HG03575 (cell line): ENCODE measurements around the gene MRPL16.
"Not testable (repeated sequence)": the region's sequence is repeated elsewhere in the genome, so short reads cannot be mapped to it uniquely, and the experiment has no call there.

ENCODE experiments used
- ATAC-seq: cut with Tn5 transposase; IDR thresholded peaks from one replicate; pipeline ENCODE4 v1.9.1; 2021; ENCODE audit not compliant: unreplicated experiment, insufficient number of reproducible peaks, low FRiP score; ENCODE audit errors: extremely low read depth

Gene MRPL16

DNA sequence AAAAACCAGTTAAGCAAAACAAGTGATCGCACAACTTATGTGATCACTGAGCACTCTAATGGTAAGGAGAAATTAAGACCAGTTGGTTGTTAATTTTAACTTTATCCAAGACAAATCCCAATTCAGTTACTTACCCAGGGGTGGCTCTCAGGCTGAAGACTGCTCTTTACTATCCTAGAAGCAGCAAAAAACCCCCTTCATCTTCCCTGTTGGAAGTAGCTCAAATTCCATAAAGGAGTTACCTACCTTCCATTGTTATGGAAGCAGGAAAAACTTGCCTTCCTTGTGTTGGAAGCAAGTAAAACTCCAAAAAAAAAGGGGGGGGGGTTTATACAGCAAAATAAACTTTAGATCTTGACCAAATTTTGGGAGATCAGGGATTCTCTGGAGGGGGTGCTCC lies 5.2 kb upstream of the MRPL16 start:
- no peak for ATAC-seq

DNA sequence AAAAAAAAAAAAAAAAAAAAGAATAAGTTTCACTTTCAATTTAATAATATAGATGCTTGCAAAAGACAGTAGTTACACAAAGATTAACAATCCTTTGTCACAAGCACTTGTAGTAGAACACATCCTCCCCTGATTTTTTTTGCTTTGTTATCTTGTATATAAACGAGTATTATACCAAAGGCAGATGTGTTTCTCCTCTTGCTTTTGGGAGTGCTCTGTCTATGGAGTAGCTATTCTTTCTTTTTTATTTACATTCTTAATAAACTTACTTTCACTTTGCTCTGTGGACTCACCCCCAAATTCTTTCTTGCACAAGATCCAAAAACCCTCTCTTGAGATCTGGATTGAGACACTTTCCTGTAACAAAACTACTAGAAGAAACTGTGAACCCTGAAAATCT lies 3.4 kb upstream of the MRPL16 start:
- no peak for ATAC-seq

DNA sequence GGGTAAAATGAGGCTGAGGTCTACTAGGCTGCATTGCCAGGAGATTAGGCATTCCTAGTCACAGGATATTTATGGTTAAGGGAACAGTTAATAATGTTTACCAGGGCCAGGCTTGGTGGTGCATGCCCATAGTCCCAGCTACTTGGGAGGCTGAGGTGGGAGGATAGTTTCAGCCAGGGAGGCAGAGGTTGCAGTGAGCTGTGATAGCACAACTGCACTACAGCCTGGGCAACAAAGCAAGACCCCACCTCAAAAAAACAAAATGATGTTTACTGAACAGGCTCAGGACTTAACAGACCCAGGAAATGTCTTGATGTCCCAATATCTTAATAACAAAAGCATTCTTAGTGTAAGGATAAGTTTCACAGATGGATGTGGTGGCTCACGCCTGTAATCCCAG lies 2.8 kb upstream of the MRPL16 start:
- no peak for ATAC-seq

DNA sequence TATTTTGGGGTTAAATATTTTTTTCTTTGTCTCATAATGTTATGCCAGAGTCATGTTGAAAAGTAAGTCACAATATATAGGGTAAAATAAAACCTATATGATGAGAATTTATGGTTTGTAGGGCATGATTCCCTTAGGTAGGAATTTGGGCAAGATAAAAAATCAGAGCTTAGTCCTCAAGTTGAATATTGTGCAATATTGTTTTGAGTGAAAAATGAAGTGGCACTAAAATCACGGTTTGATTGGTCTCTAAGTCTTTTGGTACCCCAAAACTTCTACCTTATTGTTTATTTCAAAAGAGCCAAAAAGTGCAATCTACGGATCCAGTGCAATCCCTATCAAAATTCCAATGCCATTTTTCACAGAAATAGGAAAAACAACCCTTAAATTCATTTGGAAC lies 1.6 kb upstream of the MRPL16 start:
- ATAC-seq: no peak

DNA sequence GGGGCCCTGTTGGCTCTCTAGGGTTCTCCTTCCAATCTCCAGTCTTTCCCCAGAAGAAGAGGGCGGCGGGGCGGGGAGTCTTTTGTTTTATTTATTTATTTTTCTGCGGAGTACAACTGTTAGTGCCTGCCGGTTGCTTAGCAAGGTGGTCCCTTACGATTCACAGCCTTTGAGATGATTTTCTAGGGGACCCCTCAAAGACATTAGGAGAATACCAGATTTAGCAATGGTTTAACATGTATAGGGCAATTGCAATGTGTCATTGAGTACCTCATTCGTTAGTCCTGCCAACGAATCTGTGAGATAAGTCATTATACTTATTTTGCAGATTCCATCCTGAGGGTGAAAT lies 307 bp upstream of the MRPL16 start:
- no peak for ATAC-seq

DNA sequence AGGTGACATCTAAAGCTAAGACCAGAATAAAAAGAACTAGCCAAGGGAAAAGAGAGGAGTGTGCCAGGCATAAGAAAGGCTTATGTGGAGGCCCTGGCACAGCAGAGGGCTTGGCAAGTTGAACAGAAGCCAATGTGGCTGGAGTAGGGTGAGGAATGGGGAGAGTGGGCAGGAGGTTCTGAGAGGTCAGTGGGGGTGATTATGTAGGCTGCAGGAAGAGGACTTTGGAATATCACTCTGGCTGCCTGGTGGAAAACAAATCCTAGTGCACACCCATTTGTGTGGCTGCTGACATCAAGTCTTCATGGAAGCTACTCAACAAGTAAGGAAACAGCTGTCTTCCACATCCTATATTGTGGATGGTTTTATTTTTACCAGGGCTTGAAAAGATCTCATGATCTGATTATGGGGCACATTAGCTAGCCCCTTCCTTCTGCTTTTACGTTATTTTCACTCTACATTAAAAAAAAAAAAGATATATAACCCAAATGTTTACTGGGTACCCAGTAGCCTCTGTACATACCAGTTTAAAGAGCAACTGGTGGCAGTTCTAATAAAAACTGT lies 3.4 kb downstream of the MRPL16 start:
- no peak for ATAC-seq

DNA sequence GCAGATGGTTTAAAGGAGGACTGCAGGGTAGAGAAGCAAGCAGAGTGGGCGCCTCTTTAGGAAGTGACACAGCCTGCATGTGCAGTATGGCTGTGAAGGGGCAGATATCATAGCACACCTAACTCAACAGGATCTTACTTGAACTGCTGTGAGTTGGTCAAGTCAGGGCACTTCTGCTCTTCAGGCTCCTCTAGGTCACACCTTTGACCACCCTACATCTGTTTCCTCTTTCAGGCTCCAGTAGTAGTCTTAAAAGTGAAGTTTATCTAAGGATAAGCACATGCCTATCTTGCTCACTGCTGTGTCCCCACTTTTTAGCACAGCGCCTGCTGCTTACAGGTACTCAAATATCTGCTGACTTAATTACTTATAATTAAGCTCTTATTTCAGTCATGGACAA lies 6.5 kb downstream of the MRPL16 start:
- ATAC-seq: no peak

DNA sequence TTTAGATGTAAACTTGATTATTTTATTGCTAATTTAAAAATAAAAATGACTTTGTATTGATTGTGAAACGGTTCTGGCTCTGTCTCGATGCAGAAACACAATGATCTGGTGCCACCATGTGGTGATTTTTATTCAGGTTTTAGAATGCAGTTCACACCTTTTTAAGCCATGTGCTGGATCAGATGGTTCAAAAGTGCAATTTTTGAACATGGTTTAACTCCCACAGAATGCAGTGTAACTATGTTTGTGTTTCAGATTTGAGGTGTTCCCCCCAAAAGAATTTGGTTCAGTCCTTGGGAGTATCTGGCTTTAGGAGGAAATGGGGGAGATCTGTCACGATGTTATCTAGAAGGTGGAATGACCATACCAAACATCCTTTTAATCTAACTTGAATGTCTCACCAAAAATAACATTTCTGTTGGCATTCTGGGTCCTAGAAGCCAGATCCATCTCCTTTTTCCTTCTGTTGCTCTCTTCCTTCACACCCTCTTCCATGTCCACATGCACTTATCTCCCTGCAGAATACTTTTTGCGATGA lies 7.9 kb downstream of the MRPL16 start:
- no peak for ATAC-seq

DNA sequence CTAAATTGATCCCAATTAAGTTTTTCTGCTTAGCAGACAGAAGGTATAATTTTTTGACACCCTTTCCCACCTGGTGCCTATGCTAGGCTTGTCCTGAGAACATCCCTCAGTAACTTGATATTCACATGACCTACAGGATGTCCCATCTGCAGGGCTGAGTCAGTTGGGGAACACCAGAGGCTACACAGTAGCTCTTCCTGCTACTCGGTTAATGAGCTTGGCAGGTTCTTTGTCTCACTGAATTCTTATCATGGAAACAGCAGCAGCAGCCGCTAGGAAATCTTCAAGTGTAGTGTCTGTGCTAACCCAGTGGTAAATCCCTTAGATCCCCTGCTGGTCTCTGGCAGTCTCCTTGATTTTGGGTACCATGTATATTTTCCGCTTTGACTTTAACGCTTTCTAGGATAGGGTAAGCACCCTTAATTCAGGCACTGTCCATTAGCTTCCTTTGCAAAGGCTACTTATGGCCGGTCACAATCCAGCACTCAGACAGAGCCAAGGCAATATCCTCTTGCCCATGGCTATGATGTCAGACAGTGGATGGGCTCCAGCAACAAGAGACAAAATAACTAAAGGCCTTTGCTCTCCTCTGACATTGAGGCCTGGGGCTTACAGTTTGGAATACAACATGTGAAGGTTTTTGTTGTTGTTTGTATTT lies 8.5 kb downstream of the MRPL16 start:
- ATAC-seq: no peak

DNA sequence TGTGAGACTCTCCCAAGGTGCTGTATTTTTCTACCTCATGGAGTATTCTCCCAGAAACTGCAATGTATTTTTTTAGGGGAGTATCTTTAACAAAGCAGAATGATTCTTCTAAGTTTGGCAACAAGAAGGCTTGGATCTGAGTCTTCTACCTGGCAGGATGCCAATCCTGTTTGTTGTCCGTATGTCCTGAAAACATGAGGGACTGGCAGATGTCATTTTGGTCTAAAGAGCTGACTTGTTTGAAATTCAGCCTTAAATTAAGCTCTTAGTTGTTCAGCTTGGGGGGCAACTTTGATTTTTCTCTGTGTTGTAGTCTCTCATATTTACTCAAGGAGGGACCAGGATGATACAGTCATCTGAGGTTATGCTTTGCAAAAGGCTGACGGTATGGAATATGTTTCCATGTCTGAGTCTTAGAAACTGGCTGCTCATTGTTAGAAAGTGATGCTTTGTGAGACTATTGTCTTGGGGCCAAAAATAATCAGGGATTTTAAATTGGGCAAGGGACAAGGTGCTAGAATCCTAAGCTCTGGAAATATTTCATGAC lies 9.3 kb downstream of the MRPL16 start:
- no peak for ATAC-seq

DNA sequence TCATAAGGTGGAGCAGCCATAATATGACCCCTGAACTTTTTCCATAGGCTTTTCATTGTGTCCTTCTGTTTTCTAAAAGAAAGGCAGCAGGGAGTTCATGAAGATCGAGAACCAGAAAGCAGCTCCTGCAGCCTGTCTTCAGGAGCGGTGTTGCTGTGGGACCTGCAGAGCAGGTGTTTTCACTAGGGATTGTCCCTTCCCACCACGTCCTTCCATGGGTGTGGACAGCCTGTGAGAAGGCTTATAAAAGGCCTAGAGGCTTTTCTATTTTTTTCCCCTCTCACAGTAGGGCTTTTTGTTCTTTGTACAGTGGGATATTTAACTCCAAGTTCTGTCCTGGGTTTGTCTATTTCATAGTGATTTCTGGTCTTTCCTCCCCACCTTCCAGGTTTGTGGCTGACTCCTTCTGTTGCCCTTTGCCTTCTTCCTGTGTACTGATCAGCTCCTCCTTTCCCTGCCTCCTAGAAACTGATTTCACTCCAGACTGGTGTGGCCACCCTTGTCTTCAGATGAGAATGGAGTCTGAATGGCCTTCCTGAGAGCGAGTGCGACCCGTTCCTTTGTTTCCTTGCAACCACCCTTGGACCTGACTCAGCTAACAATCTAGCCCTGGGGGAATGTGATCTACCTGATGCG lies 10.1 kb downstream of the MRPL16 start:
- no peak for ATAC-seq

DNA sequence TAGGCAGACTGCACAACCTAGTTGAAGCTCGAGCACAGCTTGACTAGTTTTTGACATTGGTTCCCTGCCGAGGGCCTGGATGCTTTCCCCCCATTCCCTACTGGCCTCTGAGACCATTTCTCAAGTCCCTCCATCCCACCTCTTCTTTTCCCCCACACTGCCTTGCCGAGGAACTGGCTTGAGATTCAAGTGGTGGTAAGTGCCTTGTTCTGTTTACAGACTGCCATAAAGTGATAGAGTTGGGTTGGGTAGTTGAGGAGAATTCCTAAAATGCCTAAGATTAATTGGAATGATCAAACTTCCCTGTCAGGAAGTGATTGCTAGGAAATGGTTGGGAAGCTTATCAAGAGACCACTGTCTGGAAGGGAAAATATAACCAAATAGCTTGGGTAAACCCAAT lies 16.2 kb downstream of the MRPL16 start:
- ATAC-seq: no peak

DNA sequence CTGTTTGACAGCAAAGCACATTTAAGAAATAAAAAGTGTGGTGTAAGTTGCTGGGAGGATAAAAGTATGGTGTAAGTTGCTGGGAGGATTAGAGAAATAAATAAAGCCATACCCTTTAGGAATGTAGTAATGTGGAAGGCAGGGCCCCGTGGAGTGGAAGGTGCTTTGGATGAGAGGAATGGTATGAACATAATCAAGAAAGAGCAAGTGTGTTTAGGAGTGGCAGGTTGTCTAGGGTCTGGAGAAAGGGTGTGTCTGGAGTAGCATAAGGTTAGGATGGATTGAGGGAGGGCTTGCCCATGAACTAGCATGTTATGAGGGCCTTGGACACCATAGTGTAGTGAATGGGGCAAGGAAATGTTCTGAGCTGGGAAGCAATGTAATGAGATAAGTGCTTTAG lies 18.1 kb downstream of the MRPL16 start:
- ATAC-seq: no peak

DNA sequence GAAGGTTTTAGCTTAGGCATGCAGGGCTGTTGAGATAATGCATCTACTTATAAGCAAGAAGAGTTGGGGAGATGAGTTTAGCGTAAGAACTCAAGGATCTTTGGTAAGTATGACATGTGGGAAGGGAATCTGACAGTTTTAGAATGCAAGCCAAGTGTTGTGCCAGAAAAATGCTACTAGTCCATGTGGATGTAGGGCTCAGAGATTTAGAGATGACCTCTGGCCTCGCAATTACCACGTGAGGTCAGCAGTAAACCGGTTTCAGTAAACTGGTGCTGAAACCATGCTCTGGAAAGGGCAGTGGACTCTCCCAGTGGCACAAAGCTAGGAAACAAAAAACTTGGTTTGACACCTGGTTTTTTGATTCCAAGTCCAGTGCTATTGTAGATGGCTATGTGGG lies 18.9 kb downstream of the MRPL16 start:
- no peak for ATAC-seq

DNA sequence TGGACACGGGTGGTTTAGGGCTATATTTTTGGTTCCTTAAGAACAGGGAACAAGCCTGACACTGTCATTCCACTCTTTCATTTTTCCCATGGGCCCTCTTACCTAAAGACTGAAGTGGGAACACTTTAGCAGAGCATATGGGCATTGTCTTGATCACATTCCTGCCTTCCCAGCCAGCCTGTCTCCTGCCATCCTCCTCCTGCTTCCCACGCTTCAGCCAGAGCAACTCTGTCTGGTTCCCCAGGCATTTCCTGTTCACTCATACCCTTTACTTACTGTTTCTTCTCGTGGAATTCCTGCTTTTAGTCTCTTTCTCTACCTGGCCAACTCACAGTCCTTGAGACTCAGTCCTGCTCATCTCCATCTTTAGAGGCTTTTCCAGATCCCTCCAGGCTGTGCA lies 22.8 kb downstream of the MRPL16 start:
- ATAC-seq: no peak

DNA sequence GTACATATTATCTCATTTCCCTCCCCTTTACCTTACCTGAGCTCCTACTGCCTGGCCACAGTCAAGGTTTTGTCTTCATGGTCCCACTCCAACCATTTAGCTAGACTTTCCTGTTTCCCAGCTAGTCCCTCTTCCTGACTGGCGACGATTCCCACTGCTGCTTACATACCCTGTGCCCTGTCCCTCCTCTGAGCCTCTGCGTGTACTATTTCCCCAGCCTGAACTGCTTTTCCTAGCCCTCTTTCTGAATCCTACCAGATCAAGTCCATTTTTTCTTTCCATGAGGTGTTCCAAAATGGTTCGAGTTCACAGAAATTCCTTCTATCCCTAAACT lies 23.4 kb downstream of the MRPL16 start:
- ATAC-seq: no peak

DNA sequence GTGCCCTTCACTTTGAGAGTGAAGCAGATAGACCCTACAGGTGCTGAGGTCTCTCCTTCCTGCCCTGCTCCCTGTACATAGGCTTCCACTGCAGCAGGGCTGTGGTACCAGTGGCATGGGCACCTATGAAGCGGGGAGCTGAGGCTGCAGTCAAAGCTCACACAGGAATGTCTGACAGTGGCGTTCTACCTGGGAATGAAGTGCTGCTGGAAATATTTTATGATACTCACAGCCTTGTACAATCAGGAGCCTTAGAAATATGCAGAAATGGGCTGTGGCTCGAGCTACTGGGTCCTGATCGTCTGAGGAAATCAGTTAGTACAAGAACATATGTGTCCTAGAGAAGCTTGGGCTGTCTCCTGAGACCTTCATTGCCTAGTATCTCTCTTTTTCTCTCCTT lies 24.8 kb downstream of the MRPL16 start:
- ATAC-seq: no peak

DNA sequence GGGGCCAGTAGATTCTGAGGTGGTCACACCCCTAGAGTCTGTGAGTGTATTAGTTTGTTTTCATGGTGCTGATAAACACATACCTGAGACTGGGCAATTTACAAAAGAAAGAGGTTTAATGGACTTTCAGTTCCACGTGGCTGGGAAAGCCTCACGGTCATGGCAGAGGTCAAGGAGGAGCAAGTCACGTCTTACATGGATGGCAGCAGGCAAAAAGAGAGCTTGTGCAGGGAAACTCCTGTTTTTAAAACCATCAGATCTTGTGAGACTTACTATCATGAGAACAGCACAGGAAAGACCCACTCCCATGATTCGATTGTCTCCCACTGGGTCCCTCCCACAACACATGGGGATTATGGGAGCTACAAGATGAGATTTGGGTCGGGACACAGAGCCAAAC lies 26.1 kb downstream of the MRPL16 start:
- not testable (repeated sequence) for ATAC-seq

DNA sequence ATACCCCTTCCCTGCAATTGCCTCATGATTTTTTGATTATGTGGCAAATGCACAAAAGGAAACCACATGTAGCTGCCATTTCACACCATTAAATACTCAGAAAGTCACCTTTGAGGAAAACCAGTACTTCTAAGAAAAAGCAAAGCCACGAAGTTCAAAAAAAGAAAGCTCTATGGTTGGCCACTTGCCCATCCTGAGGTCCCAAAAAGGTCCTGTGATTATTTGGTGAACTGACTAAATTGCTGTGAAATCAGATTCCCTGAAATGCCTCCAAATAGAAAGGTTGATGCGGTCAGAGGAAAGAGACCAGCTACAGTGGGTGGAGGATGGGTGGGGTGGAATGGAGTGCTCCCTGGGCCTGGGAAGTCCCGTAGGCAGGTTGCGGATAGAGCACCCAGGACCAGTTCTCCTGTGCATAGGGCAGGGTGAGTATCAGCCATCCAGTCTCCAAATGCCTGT lies 26.9 kb downstream of the MRPL16 start:
- no peak for ATAC-seq

DNA sequence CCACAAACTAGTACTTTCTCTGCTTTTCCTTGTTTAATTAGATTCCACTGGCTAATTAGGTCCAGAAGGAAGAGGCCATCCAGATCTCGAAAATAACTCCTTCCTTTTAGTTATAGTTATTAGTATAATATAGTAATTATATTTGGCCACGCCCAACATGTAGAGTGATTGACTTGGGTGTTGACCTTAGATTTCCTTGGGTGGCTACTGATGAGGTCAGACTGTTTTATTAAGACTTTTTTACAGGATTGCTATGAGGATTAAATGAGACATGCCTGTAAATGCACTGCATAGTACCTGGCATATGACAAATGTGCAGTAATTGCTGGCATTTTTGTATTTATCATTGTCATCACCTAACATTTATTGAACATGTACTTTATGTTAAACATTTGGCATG lies 28.5 kb downstream of the MRPL16 start:
- ATAC-seq: no peak
